Liver (tissue), 9 donors: ENCODE measurements around the gene ZNF813. TPM values are rescaled to one million over a fixed set of nuclear protein-coding genes. Genes with fewer than 3 reads are reported as not detected.

Experiments
- DNase-seq: peaks from one replicate; pipeline ENCODE4 v3.0.0-alpha.2; 2017; ENCODE audit warnings: low spot score
- H3K27ac ChIP-seq, 2 donors: one replicate each; pipeline ENCODE4 v1.7.0; 2013; ENCODE audit warnings: inconsistent platforms in 2 of 2, low read length in 2 of 2, control low read depth in 1 of 2, low read depth in 1 of 2, mild to moderate bottlenecking in 1 of 2
- H3K27me3 ChIP-seq, 4 donors: one replicate each; pipeline versions ENCODE4 v1.6.1 to v1.7.0; 2013; ENCODE audit warnings: low read length in 3 of 4, inconsistent platforms in 1 of 4, mild to moderate bottlenecking in 1 of 4, moderate library complexity in 1 of 4; ENCODE audit not compliant: control insufficient read depth in 4 of 4, insufficient read depth in 4 of 4
- H3K36me3 ChIP-seq, 4 donors: one replicate each; pipeline versions ENCODE4 v1.6.1 to v1.7.0; 2013; ENCODE audit warnings: low read length in 3 of 4, mild to moderate bottlenecking in 3 of 4, low read depth in 1 of 4, moderate library complexity in 1 of 4; ENCODE audit not compliant: control insufficient read depth in 4 of 4, insufficient read depth in 3 of 4
- H3K4me1 ChIP-seq, 4 donors: one replicate each; pipeline versions ENCODE4 v1.6.1 to v1.7.0; 2013; ENCODE audit warnings: low read length in 3 of 4, mild to moderate bottlenecking in 3 of 4, moderate library complexity in 1 of 4; ENCODE audit not compliant: control insufficient read depth in 4 of 4, insufficient read depth in 4 of 4
- H3K4me3 ChIP-seq, 3 donors: one replicate each; pipeline versions ENCODE4 v1.6.1 to v1.7.0; 2013; ENCODE audit warnings: low read length in 3 of 3, control low read depth in 1 of 3, low read depth in 1 of 3, mild to moderate bottlenecking in 1 of 3
- H3K9ac ChIP-seq, 2 donors: one replicate each; pipeline ENCODE4 v1.7.0; 2013; ENCODE audit warnings: low read length in 2 of 2, mild to moderate bottlenecking in 2 of 2, moderate library complexity in 2 of 2, control low read depth in 1 of 2, low read depth in 1 of 2
- H3K9me3 ChIP-seq, 4 donors: one replicate each; pipeline versions ENCODE4 v1.6.1 to v1.7.0; 2013; ENCODE audit warnings: low read length in 3 of 4; ENCODE audit not compliant: control insufficient read depth in 4 of 4
- CTCF ChIP-seq: fragments of 150-350 bp; IDR thresholded peaks from 2 replicates; pipeline ENCODE4 v1.5.1; 2017; ENCODE audit warnings: improper control_type of control experiment, low read depth, low read length; ENCODE audit not compliant: missing input control
- FOXA1 ChIP-seq: IDR thresholded peaks from 2 replicates; pipeline ENCODE4 v1.6.1; 2016; ENCODE audit warnings: antibody characterized with exemption
- FOXA2 ChIP-seq: IDR thresholded peaks from 2 replicates; pipeline ENCODE4 v1.6.1; 2016; ENCODE audit warnings: antibody characterized with exemption
- GABPA ChIP-seq, 2 donors: IDR thresholded peaks in 1 of 2; conservative IDR thresholded peaks in 1 of 2; 2 replicates each; pipeline ENCODE4 v1.6.1; 2016; ENCODE audit warnings: antibody characterized with exemption in 2 of 2, mild to moderate bottlenecking in 1 of 2, moderate library complexity in 1 of 2
- HNF4A ChIP-seq, 2 donors: conservative IDR thresholded peaks; 2 replicates each; pipeline ENCODE4 v1.6.1; 2016; ENCODE audit warnings: antibody characterized with exemption in 2 of 2, mild to moderate bottlenecking in 2 of 2
- HNF4G ChIP-seq: IDR thresholded peaks from 2 replicates; pipeline ENCODE4 v1.6.1; 2016; ENCODE audit warnings: antibody characterized with exemption
- MAX ChIP-seq: IDR thresholded peaks from 2 replicates; pipeline ENCODE4 v1.6.1; 2016; ENCODE audit warnings: antibody characterized with exemption
- RAD21 ChIP-seq, 2 donors: IDR thresholded peaks; 2 replicates each; pipeline ENCODE4 v1.6.1; 2016; ENCODE audit warnings: antibody characterized with exemption in 2 of 2, mild to moderate bottlenecking in 2 of 2
- REST ChIP-seq: IDR thresholded peaks from 2 replicates; pipeline ENCODE4 v1.6.1; 2016; ENCODE audit warnings: antibody characterized with exemption, mild to moderate bottlenecking
- SP1 ChIP-seq: IDR thresholded peaks from 2 replicates; pipeline ENCODE4 v1.6.1; 2018; ENCODE audit warnings: antibody characterized with exemption, mild to moderate bottlenecking
- TAF1 ChIP-seq: conservative IDR thresholded peaks from 2 replicates; pipeline ENCODE4 v1.6.1; 2016; ENCODE audit warnings: antibody characterized with exemption, mild to moderate bottlenecking
- YY1 ChIP-seq: IDR thresholded peaks from 2 replicates; pipeline ENCODE4 v1.6.1; 2016; ENCODE audit warnings: antibody characterized with exemption, mild to moderate bottlenecking
- ZBTB33 ChIP-seq: IDR thresholded peaks from 2 replicates; pipeline ENCODE4 v1.6.1; 2016; ENCODE audit warnings: antibody characterized with exemption
- WGBS: extraction: QIAGEN DNeasy Blood & Tissue Kit; methylation state at CpG from one replicate; pipeline ENCODE4 v1.1.7; 2013; 5-methylcytosine and 5-hydroxymethylcytosine counted together
- polyA plus RNA-seq, 2 donors: library from polyadenylated mRNA; stranded (reverse) in 1 of 2; unstranded in 1 of 2; fragments of 200-250 nt in 1 of 2; fragments of >200 nt in 1 of 2; fragmentation: Nextera tagmentation in 1 of 2; extraction: Ambion mirVana in 1 of 2; gene quantifications; one replicate each; pipeline versions ENCODE4 v1.2.1 to v1.2.3, GENCODE V29; 2013 to 2015
- total RNA-seq, 2 donors: library from RNA; depleted of rRNA; stranded (reverse); fragments of >200 nt; gene quantifications; one replicate each; pipeline ENCODE4 v1.2.3, GENCODE V29; 2014
- donor health status: healthy.
- donor health status: healthy.
- donor health status: healthy.
- donor health status: healthy.
- donor health status: healthy.

Gene ZNF813
- total and polyA plus RNA-seq, 4 donors = 0.35 to 4.1 (median 1.2) TPM

GRCh38 chr19:53462861-53463260 is 4.7 kb upstream of the ZNF813 start:
- H3K36me3 ChIP-seq = no peaks in the 10 kb centered on the region

GRCh38 chr19:53463263-53463662 is 4.3 kb upstream of the ZNF813 start:
- Histone ChIP-seq H3K27ac (no peak overlapping the region), H3K4me1 (no peaks in the 10 kb centered on the region), H3K9ac (no peak overlapping the region), H3K9me3 (peaks cover 17 to 43% (median 23%) of the 10 kb centered on the region in 4 donors), H3K4me3 (peak overlapping the region in 1 of 3 donors; percentile 33), H3K27me3 (no peaks in the 10 kb centered on the region), H3K36me3 (no peaks in the 10 kb centered on the region)
- DNase-seq = no peak
- 23% methylated on average over 19 of the region's 19 CpGs for WGBS
- TF ChIP-seq HNF4A (conservative IDR thresholded peaks at IDR 0.05) (no peak), RAD21 (IDR thresholded peaks at IDR 0.05) (no peak), CTCF (no peak), REST (no peak), HNF4G (no peak), YY1 (no peak), MAX (no peak)

More at GRCh38 chr19:53462861-53463260, 4.7 kb upstream of the ZNF813 start:
- no peak overlapping the region for H3K9ac ChIP-seq
- no peak overlapping the region for H3K27ac ChIP-seq
- DNase-seq = no peak
- peak overlapping the region in 1 of 3 donors; percentile 33 for H3K4me3 ChIP-seq
- 57% methylated on average over 14 of the region's 14 CpGs for WGBS
- H3K27me3 ChIP-seq = no peaks in the 10 kb centered on the region
- TF ChIP-seq GABPA (IDR thresholded peaks at IDR 0.05 in 1 of 2, conservative IDR thresholded peaks at IDR 0.05 in 1 of 2) = no peak
- TF ChIP-seq REST = no peak
- no peak for TF ChIP-seq HNF4G
- TF ChIP-seq MAX = no peak
- no peak for TF ChIP-seq SP1
- no peak for TF ChIP-seq ZBTB33
- no peak for TF ChIP-seq TAF1
- no peak for TF ChIP-seq FOXA1
- TF ChIP-seq FOXA2 = no peak
- peaks cover 19 to 43% (median 25%) of the 10 kb centered on the region in 4 donors for H3K9me3 ChIP-seq
- no peaks in the 10 kb centered on the region for H3K4me1 ChIP-seq
